HG03575 (cell line): ENCODE results near the gene NEGR1.

Source experiments
- ATAC-seq: cut with Tn5 transposase; IDR thresholded peaks from one replicate; pipeline ENCODE4 v1.9.1; 2021; ENCODE audit not compliant: unreplicated experiment, insufficient number of reproducible peaks, low FRiP score; ENCODE audit errors: extremely low read depth

Gene NEGR1

DNA sequence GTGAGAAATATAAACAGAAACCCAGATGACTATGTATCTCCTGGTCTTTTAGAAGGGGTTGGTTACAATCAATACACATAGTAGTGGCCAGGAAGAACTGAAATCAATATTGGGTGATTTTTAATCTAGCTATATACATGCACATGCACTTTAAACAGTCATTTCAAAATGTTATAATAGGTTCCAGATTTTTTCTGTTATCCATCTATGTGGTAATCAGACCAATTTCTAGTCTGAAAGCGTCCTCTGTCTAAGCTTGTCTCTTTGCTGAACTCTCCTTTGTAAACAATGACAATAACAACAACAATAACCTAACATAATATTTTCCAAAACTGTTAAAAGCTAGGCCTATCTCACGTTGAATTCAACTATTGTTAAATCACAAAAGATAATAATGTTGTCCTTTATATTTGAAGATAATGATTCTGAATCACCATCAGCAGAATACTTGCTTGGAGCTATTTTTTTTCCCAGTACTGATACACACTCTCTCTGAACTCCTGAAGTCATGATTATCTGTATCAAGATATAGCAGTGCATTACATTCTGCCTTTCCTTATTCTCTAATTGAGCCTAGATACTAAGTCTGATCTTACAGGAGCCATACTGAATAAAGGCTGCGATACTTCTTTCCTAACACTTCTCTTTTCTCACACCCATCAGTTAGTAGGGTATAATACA, 704.7 kb downstream of the NEGR1 start:
- ATAC-seq, result no peak

DNA sequence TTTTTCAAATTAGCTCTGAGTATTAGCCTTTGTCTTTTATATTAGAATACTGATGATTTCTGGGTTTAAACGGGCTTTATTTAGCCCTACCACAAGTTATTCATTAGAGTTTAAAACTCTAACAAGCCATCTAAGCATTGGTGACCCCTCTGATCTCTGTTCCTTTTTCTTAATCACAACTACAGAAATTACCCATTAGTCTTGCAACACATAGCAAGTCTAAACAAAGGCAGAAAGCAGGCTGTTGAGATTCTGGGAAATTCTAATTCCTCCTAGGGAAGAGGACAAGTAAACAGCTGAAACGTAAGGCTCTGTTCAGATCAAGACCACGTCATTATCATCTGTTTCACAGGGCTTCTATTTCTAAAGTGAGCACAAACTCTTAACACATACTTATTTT, 710.3 kb downstream of the NEGR1 start:
- no peak for ATAC-seq

DNA sequence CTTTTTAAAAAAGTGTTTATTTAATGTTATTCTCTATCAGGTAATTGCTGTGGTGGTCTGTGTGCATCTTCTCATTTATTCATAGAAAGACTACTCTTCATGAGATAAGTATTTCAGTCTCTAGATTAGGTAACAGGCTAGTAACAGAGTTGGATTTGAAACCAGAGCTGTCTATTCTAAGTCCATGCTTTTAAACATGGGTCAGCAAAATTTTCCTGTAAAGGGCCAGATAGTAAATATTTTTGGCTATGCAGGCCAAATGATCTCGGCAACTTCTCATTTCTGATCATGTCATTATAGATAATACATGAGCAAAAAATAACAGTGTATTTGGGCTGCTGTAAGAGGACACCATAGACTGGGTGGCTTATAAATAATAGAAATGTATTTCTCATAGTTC, 715.9 kb downstream of the NEGR1 start:
- ATAC-seq, result no peak

DNA sequence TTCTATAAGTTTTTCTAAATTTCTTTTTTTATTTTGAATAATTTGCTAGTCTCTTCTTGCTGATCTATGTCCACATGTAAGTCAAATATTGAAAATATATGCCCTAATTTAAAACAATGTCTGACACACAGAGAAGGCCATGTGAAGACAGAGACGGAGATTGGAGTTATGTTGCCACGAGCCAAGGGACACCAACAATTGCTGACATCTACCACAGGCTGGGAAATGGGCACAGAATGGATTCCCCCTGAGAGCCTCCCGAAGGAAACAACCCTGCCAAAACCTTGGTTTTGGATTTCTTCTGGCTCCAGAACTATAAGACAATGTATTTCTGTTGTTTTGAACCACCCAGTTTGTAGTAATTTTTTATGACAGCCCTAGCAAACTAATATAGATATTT, 716.5 kb downstream of the NEGR1 start:
- ATAC-seq, result no peak

DNA sequence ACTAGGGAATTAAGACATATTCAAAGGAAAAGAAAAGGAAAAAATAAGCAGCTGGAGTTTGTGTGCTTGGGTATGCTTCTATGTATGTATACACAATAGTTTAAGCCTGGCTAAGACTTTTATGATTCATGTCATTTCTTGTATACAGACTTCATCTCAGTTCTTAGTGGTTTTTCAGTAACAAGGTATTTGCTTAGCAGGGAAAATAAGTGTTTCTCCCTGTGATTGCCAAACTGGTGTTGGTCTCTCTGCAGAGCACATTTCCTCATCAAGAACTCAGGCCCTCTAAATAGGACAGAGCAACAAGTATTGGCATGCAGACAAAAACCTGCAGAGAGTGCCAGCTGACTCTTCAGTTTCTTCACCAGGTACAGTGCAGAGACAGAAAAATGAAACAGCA, 717.1 kb downstream of the NEGR1 start:
- ATAC-seq, result no peak

DNA sequence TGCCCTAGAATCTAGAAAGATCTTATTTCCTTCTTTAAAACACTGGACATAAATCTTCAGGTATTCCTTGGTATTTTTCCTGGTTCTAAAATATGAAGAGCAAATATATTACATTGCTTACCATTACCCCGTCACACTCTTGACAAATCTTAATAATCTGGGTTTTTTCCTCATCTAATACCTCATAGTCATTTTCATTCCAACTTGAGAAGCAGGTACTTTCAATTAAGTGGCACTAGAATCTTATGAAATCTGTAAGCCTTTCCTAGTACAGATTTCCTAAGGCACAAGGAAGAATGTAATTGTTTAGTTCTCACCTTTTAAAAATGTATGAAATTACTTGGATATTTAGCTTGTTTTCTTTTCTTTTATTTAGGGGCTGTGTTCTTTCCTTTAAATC, 720.0 kb downstream of the NEGR1 start:
- ATAC-seq, result no peak

DNA sequence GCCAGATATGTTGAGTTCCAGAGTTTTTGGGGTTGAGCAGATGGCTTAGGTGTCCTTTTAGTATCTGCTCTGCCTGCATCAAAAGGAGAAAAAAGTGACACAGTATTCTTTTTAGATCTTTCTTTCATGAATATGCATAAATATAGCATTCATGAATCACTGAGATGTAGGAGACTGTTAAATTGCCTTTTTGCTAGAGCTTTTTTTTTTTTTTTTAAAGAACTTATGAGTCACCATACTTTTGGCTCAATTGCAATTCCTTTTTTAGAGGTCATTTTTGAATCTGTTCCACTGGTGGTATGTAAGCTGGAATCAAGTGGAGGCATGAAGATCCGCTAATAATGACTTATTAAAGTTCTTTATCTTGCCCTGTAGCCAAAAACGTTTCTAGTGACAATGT, 720.6 kb downstream of the NEGR1 start:
- no peak for ATAC-seq

DNA sequence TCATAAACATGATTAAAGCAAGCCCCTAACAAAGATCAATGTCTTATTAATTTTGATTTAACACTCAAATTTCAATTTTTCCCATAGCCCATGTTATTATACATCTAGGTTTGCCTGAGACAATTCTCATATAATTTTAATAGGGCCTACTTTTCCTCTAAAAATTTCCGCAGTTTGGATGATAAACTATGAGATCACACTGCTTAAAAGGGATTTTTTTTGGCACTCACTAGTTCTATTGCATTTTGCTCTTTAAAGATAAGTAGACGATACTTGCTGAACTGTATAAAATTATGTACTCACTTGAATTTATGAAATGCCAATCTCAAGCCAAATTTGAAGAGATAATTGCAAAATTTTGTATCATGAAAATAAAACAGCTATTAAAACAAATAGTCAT, 721.1 kb downstream of the NEGR1 start:
- ATAC-seq, result no peak

DNA sequence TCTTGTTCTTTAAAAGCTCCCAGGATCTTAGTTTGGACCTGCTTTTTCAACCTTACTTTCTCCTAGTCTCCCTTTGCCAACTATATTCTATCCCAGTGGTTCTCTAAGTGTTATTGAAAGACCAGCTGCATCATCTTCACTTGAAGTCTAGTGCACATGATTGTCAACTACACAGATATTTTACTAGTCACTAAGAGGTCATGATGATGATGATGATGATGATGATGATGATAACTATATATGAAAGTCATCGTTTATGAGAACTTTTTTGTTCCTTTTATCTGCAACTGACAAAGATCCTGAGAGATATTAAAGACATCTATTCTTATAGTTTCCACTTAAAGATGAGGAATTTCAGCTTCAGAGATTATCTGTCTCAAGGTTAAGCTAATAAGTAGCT, 722.5 kb downstream of the NEGR1 start:
- no peak for ATAC-seq

DNA sequence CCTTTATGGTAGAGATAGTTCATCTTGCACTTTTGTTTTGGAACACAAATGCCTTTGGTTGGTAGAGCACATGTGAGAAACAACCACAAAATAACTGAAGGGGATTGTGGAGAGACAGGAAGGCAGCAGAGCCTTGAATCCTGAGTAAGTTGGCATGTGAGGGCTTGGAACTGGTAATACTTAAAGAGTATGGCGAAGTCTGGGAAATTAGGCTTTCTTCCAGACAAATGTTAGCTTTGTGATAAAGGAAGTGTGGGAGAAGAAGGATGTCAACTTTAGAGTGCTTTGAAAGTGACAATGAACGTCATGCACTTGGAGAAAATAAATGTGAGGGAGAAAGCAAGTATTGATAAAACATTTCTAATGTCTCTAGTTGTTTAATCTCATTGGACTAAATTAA, 725.2 kb downstream of the NEGR1 start:
- no peak for ATAC-seq

DNA sequence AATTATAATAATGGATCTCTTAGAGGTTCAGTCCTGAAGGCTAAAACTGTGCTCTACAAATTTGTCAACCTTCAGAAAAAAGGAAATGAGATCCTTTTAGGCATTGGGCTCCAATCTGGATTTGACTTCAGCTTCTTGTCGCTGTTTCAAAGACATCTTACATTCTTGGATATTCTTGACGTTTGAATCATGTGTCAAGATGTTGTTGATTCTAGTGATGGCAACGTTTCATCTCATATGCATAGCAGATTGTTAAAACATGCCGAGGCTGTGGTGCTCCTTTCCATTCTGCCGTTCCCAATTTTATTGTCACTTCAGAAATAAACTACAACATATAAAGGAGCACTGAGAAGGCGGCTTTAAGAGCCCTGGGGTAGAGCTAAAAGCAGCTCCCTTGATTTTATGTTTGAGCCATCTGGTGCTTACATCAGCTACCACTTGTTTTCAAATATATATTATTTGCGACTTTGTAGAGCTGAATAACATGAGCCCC, 733.9 kb downstream of the NEGR1 start:
- ATAC-seq, result no peak

DNA sequence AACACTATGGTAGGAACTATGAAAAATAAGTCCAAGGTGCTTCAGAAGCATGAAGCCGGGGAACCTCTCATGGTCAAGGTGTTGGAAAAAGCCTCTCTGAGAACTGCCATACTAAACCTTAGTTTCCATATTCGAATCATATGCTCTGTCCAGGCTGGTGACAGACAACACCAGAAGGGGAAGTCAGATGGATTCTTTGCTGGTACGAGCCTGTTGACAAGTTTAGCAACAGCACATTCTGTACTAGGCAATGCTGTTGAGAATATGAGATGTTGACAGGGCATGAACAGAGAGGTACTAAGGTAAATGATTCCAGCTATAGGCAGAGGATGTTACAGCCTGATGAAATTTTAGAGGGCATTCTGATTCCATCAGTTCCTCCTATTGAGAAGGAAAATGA, 740.2 kb downstream of the NEGR1 start:
- no peak for ATAC-seq

DNA sequence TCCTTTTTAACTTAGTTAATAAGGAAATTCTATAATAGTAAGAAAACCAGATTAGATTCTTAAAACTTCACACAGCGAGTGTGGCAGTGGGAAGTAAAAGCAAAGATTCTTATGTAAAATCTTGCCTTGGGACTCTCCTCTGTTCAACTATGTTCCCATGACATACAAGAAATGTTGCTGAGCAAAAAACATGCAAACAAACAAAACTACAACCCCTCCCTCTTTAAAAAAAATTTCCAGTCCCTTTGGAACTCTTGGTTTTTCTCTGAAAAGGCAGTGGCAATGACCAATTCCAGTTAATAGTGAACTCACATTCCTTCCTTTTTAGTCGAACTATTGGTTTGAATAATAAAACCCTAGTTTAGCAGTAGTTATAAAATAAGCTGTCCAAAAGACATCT, 748.4 kb downstream of the NEGR1 start:
- ATAC-seq, result no peak

DNA sequence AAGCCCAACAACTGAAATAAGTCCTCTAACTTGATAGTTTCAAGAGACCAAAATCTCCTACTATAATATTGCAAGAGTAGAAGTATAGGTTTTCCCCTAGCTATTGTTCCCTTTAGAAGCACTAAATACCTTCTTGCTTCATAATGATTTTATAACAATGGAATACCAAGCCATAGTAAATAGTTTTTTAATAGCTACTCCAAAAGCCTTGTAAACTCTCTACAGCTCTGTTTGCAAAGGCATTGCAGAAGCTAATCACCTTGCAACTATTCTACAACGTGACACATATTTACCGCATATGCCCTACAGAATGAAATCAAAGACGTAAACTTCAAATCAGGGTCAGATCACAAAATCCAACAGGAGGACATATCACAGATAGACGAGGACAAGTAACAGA, 750.0 kb downstream of the NEGR1 start:
- no peak for ATAC-seq

DNA sequence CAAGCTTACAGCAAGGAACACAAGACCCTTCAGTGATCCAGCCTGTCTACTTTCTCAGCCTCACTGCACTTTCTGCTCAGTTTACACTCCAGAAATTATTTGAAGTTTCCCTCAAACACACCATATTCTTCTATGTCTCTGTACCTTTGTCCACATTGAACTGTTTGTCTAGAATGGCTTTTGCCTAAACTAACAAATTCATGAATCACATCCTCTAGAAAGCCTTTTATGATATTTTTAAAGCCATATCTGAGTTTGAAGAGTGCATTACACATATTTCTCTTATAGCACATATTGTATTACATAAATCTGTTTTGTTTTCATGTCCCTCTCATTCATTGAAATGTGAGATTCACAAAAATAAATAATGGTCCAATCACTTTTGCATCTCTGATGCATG, 755.5 kb downstream of the NEGR1 start:
- ATAC-seq, result no peak

DNA sequence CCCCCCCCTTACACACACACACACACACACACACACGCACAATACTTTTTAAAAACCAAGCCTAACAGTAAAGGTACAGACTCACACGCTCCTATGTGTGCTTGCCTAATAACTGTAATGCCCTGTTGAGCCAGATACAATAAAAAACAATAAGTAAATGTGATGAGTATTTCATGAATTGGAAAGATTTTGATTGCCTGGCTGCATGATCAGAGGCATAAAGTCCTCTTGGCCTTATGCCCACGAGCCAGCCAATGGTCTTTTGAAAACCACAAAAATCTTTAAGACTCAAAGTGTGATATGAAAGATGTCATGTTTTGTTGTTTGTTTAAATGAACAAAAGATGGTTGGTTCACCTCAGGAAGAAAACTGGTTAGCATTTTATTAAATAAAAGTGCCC, 759.6 kb downstream of the NEGR1 start:
- no peak for ATAC-seq

DNA sequence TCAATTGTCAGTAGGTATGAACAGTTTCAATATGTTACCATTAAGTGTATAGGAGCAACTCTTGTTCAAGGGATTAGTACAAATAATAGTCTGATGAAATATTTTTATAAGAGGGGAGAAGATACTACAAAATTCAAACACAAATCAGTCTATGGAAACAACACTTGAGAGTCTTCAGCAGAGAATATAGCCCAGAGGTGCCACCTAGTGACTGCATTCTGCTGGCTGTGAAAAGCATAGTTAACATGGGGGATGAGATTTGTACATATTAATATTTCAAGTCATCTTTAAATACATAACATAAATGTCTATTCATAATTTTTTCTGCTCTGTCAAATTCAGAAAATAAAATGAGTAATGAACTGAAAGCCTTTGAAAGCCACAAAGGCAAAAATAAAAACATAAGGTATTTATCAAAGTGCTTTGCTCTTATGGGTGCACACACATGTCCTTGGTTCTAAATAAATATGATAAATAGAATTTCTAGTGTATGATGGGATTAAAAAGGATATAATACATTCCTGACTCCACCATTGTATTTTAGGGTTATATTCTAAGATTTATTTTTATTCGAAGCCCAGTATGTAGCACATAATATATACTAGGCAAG, 760.6 kb downstream of the NEGR1 start:
- ATAC-seq, result no peak

DNA sequence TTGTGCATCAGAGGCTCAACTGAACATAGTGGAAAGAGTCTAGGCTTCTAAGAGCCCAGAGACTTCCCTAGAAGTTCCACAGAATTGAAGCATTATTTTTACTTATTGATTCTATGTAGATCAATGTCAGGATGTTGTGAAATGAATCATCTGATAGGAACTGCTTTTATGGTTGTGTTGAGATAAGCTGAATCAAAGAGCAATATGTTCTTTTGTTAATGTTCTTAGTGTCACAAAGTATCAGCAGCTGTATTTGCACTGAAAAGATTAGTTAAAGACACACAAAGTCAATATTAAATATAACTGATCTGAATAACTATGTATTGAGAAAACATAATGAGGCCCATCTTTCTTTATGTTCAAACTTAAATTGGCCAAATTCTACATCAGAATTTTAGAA, 770.8 kb downstream of the NEGR1 start:
- ATAC-seq, result no peak

DNA sequence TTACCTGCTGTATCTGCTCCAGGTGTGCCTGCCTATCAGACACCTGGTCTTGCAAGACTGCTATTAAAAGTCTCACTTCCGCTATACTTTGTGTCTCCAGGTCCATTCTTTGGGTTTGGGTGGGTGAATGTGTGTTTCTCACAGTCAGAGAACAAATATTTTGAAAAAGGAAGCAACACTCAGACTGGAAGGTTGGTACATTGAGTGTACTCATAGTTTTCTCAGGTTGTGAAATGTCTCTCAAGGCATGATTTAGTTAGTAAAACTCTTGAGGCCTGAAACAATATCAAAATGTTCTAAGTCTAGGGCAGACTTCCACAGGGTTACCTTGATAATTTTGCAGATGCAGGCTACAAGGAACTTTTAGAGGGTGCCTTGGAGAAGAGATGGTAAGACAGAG, 771.6 kb downstream of the NEGR1 start:
- ATAC-seq, result no peak

DNA sequence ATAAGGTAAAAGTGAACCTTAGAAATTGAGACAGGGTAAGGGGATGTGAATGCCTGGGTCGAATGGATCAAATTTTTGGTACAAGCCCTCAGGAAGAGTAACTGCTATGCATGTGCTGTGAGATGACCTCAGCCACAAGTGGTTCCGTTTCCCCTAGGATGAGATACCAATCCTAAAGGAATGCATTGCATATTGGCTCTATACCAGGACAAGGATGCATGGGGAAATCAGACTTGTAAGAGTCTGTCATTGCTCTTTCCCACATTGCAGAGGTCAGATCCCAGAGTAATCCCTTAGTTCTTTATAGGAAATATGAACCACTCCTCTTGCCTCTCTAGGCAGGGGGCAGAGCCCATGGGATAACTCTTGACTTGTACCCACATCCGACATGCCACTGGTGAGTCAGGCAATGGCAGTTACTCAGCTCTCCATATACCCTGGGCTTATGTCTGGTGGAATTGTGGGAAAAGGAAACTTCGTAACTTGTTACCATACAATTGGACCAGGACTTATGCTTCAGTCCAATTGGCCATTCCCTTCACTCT, 773.2 kb downstream of the NEGR1 start:
- no peak for ATAC-seq

DNA sequence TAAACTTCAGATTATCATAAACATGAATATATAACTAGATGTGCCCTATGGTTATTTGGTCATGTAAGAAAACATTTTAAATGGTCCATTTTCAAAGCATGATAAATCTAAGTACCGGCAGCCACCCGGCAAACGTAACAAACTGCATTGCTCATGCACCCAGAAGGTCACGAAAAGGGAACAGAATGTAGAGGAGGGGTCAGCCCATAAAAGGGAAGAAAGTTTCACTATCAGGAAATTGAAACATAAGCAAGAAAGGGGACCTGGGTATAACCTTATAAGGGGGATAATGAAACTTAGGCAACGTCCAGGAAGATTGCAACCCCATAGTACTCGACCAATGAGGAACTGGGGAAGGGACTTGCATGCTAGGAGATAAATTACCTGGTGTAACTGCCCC, 780.3 kb downstream of the NEGR1 start:
- ATAC-seq, result no peak
